KBM-7 (cell line): ENCODE data around the gene LZTR1.

Experiments used
- DNase-seq: peaks from one replicate; pipeline ENCODE4 v3.0.0-alpha.2; 2015
- in situ Hi-C: fragments of 300-500 bp; cut with MboI; formaldehyde crosslinking; loops from 2 replicates; pipeline ENCODE4 v1.14.3; 2020; ENCODE audit warnings: low sequenced_read_pairs, low pct_unique_long_range_greater_than_20kb, mixed read lengths

The LZTR1 gene

GRCh38 chr22:20948989-20949388 lies 33.1 kb upstream of the LZTR1 start:
- in situ Hi-C loops, result no loop called here
- no peak for DNase-seq

- in situ Hi-C loops, result no loop called here
Measured at GRCh38 chr22:20949698-20950183, 32.4 kb upstream of the LZTR1 start.

GRCh38 chr22:20951151-20951931 lies 30.8 kb upstream of the LZTR1 start:
- no peak for DNase-seq
- in situ Hi-C loops, result no loop called here

More at GRCh38 chr22:20949698-20950183, 32.4 kb upstream of the LZTR1 start:
- DNase-seq, result no peak

GRCh38 chr22:20951932-20952380 lies 30.1 kb upstream of the LZTR1 start:
- no peak for DNase-seq
- in situ Hi-C loops, result no loop called here

GRCh38 chr22:20952544-20953341 lies 29.4 kb upstream of the LZTR1 start:
- no peak for DNase-seq
- in situ Hi-C loops, result no loop called here

GRCh38 chr22:20953342-20953608 lies 28.8 kb upstream of the LZTR1 start:
- no peak for DNase-seq
- in situ Hi-C loops, result no loop called here

- in situ Hi-C loops, result no loop called here
- no peak for DNase-seq
Measured at GRCh38 chr22:20953668-20954500, 28.2 kb upstream of the LZTR1 start.

GRCh38 chr22:20955548-20955947 lies 26.5 kb upstream of the LZTR1 start:
- in situ Hi-C loops, result no loop called here

GRCh38 chr22:20956258-20957101 lies 25.6 kb upstream of the LZTR1 start:
- DNase-seq, result peak; percentile 77
- in situ Hi-C loops, result no loop called here

More at GRCh38 chr22:20955548-20955947, 26.5 kb upstream of the LZTR1 start:
- DNase-seq, result peak; percentile 23

- peak; percentile 19 for DNase-seq
Measured at GRCh38 chr22:20957102-20957682, 24.9 kb upstream of the LZTR1 start.

GRCh38 chr22:20957683-20958431 lies 24.2 kb upstream of the LZTR1 start:
- in situ Hi-C loops, result no loop called here
- DNase-seq, result peak; percentile 57

More at GRCh38 chr22:20957102-20957682, 24.9 kb upstream of the LZTR1 start:
- in situ Hi-C loops, result no loop called here

- in situ Hi-C loops, result no loop called here
- DNase-seq, result no peak
Measured at GRCh38 chr22:20959578-20960461, 22.3 kb upstream of the LZTR1 start.

GRCh38 chr22:20960609-20961008 lies 21.5 kb upstream of the LZTR1 start:
- in situ Hi-C loops, result no loop called here

GRCh38 chr22:20962491-20962945 lies 19.6 kb upstream of the LZTR1 start:
- no peak for DNase-seq

More at GRCh38 chr22:20960609-20961008, 21.5 kb upstream of the LZTR1 start:
- DNase-seq, result no peak

GRCh38 chr22:20963201-20964052 lies 18.7 kb upstream of the LZTR1 start:
- in situ Hi-C loops, result no loop called here
- DNase-seq, result no peak

More at GRCh38 chr22:20962491-20962945, 19.6 kb upstream of the LZTR1 start:
- in situ Hi-C loops, result no loop called here
